IgD-negative memory B cell (primary cell): ENCODE data around the gene TRPM3. TPM values are rescaled to one million over a fixed set of nuclear protein-coding genes. Genes with fewer than 3 reads are reported as not detected.
"Not testable (repeated sequence)": the region's sequence is repeated elsewhere in the genome, so short reads cannot be mapped to it uniquely, and the experiment has no call there.

Experiments
- H3K27ac Mint-ChIP-seq, 3 donors: one replicate each; pipeline ENCODE4 v1.8.0; 2020 to 2022; ENCODE audit warnings: mild to moderate bottlenecking in 3 of 3, mixed read lengths in 3 of 3, moderate library complexity in 1 of 3
- H3K27me3 Mint-ChIP-seq: one replicate; pipeline ENCODE4 v1.8.0; 2021; ENCODE audit warnings: mixed read lengths
- H3K36me3 Mint-ChIP-seq: one replicate; pipeline ENCODE4 v1.8.0; 2020; ENCODE audit warnings: mild to moderate bottlenecking, mixed read lengths
- H3K4me1 Mint-ChIP-seq, 3 donors: one replicate each; pipeline ENCODE4 v1.8.0; 2020 to 2022; ENCODE audit warnings: mixed read lengths in 3 of 3, mild to moderate bottlenecking in 1 of 3
- H3K4me3 Mint-ChIP-seq, 4 donors: one replicate each; pipeline ENCODE4 v1.8.0; 2020 to 2022; ENCODE audit warnings: mild to moderate bottlenecking in 4 of 4, mixed read lengths in 4 of 4, moderate library complexity in 3 of 4
- H3K9me3 Mint-ChIP-seq, 3 donors: one replicate each; pipeline ENCODE4 v1.8.0; 2020 to 2021; ENCODE audit warnings: mixed read lengths in 3 of 3, mild to moderate bottlenecking in 1 of 3
- polyA plus RNA-seq: library from polyadenylated mRNA; unstranded; fragments of 300-500 nt; fragmentation: Illumina TruSeq; gene quantifications from one replicate; pipeline ENCODE4 v1.2.3, GENCODE V29; 2021

The TRPM3 gene
- polyA plus RNA-seq, 1 donor from 2014 or later: not detected

DNA sequence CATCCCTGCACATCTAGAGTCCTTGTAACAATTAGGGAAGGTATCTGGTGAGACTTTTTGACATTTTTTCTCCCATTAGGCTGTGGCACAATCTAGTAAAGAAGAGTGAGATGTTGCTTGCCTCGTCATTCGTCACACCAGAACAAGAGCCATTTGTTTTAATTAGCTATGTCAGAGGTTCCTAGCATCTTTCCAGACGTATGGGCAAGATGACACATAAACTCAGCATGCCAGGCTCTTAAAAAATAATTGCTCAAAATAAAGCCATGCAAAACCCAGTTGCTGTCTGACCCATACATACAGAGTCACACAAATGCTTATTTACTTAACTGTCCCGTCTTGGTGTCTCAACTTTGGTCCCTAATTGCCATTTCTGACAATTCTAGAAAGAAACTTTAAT lies 125.9 kb downstream of the TRPM3 start:
- Mint-ChIP-seq H3K4me1 (no peaks in the 10 kb centered on the region), H3K4me3 (no peak overlapping the region), H3K9me3 (peaks cover 0 to 4% (median under 1%) of the 10 kb centered on the region in 3 donors), H3K36me3 (no peaks in the 10 kb centered on the region), H3K27me3 (peaks cover 3% of the 10 kb centered on the region), H3K27ac (no peak overlapping the region)

DNA sequence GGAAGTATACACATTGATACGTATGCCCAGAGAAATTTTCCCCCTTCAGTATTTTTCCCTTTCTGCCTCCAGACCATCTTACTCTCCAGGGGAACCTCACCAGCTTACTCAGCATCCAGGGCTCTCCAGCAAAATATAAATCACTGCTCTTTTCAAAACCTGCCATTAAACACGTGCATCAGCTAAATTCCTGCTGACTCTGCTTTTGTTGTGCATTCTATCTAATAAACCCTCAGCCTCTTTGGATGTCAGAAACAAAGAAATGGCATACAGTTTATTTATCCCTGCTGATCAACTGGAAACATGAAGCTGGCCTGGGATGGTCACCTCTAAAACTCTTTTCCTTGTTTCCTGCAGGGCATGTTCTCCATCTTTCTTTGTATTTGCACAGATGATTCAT lies 126.8 kb downstream of the TRPM3 start:
- H3K36me3 Mint-ChIP-seq: no peaks in the 10 kb centered on the region
- H3K27me3 Mint-ChIP-seq: peaks cover 3% of the 10 kb centered on the region
- peaks cover 0 to 4% (median 0%) of the 10 kb centered on the region in 3 donors for H3K9me3 Mint-ChIP-seq
- no peak overlapping the region for H3K4me3 Mint-ChIP-seq
- H3K4me1 Mint-ChIP-seq: no peaks in the 10 kb centered on the region
- H3K27ac Mint-ChIP-seq: no peak overlapping the region

DNA sequence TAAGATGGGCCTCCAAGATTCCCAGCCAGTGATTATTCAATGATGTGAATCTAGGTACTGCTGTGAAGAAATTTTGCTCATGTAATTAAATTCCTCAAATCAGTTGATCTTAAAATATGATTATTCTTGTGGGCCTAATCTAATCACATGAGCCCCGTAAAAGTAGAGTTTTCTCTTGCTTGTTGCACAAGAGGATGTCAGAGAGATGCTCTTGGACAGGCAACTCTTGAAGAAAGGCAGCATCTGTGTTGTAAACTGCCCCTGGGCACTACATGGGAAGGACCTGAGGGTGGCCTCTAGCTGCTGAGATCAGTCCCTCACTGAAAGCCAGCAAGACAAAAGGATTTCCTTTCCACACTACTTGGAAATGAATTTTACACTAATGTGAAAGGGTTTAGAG lies 132.9 kb downstream of the TRPM3 start:
- H3K4me1 Mint-ChIP-seq: no peaks in the 10 kb centered on the region
- H3K9me3 Mint-ChIP-seq: peaks cover 0 to 4% (median 0%) of the 10 kb centered on the region in 3 donors

DNA sequence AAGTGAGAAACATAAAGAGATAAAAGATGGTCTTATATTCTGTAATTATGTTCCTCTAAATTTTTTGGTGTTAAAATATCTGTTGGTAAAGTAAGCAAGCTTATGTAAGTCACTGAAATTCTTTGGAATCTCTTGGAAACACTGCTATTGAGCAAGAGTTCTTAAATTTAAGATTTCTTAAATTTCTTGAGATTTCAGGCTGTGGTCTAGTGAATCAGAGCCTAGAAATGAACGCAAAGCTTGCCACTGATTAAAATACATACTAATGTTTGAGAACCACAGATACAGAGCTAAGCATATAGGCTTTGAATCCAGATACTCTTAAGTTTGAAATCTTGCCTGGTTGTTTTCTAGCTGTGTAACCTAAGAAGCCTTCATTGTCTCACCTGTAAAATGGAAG lies 133.4 kb downstream of the TRPM3 start:
- H3K9me3 Mint-ChIP-seq: peaks cover 0 to 4% (median 3%) of the 10 kb centered on the region in 3 donors
- no peaks in the 10 kb centered on the region for H3K36me3 Mint-ChIP-seq
- H3K4me1 Mint-ChIP-seq: no peaks in the 10 kb centered on the region
- no peak overlapping the region for H3K27ac Mint-ChIP-seq
- peaks cover 2% of the 10 kb centered on the region for H3K27me3 Mint-ChIP-seq
- no peak overlapping the region for H3K4me3 Mint-ChIP-seq

More for the DNA sequence above, 132.9 kb downstream of the TRPM3 start:
- H3K4me3 Mint-ChIP-seq: no peak overlapping the region
- no peak overlapping the region for H3K27ac Mint-ChIP-seq
- no peaks in the 10 kb centered on the region for H3K27me3 Mint-ChIP-seq
- H3K36me3 Mint-ChIP-seq: no peaks in the 10 kb centered on the region

DNA sequence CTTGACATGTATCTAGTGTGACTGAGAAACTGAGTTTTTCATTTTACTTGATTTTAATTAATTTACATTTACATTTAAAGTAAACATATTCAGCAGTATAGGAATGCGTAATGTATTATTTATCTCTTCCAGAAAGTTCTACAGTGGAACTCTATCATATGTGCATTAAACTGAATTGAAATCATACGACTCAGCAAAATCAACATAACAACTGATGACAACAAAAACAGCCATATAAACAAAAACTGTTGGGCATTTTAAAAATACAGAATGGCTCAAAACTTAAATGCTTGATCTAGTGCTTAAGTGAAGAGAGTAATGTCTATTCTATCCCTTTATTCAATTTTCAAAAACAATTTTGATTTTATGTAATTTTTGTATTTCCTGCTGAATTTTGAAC lies 134.4 kb downstream of the TRPM3 start:
- no peak overlapping the region for H3K27ac Mint-ChIP-seq
- no peaks in the 10 kb centered on the region for H3K4me1 Mint-ChIP-seq
- H3K27me3 Mint-ChIP-seq: peaks cover 2% of the 10 kb centered on the region
- no peaks in the 10 kb centered on the region for H3K36me3 Mint-ChIP-seq
- peaks cover 0 to 5% (median 4%) of the 10 kb centered on the region in 3 donors for H3K9me3 Mint-ChIP-seq
- H3K4me3 Mint-ChIP-seq: no peak overlapping the region

DNA sequence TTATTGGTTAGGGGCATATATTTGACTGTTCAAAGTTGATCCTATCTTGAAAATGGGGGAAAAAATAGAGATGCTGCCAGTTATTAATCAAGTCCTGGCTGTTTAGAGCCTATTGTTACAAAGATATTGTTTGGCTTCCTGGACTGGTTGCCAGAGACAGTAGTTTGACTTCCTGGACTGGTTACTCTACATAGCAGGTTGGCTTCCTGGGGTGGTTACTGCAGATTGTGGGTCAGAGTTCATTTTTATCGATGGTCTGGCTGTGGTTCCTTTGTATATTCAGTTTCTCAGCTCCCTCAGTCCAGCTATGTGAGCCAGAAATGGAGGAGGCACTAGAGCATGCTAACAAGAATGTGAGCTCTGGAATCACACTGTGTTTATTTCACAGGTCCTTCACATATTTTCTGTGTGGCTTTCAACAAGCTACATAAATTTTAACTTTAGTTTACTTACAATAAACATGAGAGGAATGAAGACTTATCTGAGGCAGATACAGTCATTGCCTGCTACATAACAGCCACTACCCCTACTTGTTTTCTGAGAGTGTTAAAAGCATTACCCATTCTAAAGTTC lies 137.6 kb downstream of the TRPM3 start:
- H3K4me3 Mint-ChIP-seq: no peak overlapping the region
- no peak overlapping the region for H3K27ac Mint-ChIP-seq
- peaks cover 0 to 5% (median 4%) of the 10 kb centered on the region in 3 donors for H3K9me3 Mint-ChIP-seq
- no peaks in the 10 kb centered on the region for H3K4me1 Mint-ChIP-seq
- H3K36me3 Mint-ChIP-seq: no peaks in the 10 kb centered on the region
- H3K27me3 Mint-ChIP-seq: peaks cover 2% of the 10 kb centered on the region

DNA sequence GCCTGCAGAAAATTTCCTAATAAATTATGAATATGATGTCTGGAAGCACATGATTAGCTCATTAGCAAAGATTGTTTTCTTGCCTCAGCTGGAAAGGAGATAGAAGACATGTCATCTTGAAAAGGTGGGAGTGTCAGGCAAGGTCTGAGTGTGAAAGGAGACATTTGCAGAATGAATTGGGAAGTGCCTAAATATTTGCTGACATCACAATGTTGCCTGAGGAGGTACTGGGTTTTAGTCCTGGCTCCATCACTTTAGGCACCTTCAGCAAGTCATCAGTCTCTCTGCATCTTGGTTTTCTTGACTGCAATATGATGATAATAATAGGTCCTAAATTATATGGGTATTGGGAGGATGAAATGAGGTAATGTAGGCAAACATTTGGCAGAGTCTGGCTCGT lies 140.1 kb downstream of the TRPM3 start:
- no peaks in the 10 kb centered on the region for H3K36me3 Mint-ChIP-seq
- H3K27me3 Mint-ChIP-seq: peaks cover 2% of the 10 kb centered on the region
- no peaks in the 10 kb centered on the region for H3K4me1 Mint-ChIP-seq
- no peak overlapping the region for H3K4me3 Mint-ChIP-seq
- peaks cover 0 to 5% (median 4%) of the 10 kb centered on the region in 3 donors for H3K9me3 Mint-ChIP-seq
- H3K27ac Mint-ChIP-seq: no peak overlapping the region

DNA sequence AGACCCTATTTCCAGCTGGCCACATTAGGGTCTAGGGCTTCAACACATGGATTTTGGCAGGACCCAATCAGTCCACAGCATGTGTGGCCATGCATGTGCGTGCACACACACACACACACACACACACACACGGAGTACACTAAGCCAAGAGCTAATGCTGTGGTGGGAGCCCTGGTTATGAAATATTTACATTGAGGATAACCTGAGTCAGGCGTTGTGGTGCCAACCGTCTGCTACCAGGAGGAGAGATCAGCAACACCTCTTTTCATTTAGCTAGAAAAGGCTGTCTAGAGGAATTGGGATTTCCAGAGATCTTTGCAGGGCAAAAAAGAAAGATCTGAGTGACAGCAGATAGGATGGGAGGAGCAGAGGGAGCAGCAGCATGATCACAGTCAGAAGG lies 141.5 kb downstream of the TRPM3 start:
- no peaks in the 10 kb centered on the region for H3K36me3 Mint-ChIP-seq
- H3K4me3 Mint-ChIP-seq: no peak overlapping the region
- H3K27ac Mint-ChIP-seq: no peak overlapping the region
- H3K27me3 Mint-ChIP-seq: peaks cover 2% of the 10 kb centered on the region
- no peaks in the 10 kb centered on the region for H3K4me1 Mint-ChIP-seq
- H3K9me3 Mint-ChIP-seq: peaks cover 0 to 5% (median 4%) of the 10 kb centered on the region in 3 donors

DNA sequence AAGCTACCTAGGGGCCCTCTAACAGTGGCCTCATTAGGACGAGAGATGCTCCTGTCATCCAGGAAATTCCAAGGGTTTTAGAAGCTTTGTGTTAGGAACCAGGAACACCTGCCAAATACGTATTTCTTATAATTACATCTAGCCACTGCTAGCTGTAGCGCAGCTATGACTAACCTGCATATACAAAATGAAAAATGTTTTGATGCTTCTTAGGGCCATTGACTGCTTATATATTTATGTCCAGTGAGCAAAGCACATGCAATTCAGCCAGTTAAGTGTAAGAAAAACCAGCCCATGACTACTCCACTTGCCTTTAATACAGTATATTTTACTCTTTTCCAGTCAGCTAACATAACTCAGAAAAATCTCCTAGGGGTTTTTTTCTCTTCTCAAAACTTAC lies 143.3 kb downstream of the TRPM3 start:
- Mint-ChIP-seq H3K27ac (no peak overlapping the region), H3K4me1 (no peaks in the 10 kb centered on the region), H3K36me3 (no peaks in the 10 kb centered on the region), H3K27me3 (no peaks in the 10 kb centered on the region), H3K9me3 (peaks cover 0 to 2% (median 0%) of the 10 kb centered on the region in 3 donors), H3K4me3 (no peak overlapping the region)

DNA sequence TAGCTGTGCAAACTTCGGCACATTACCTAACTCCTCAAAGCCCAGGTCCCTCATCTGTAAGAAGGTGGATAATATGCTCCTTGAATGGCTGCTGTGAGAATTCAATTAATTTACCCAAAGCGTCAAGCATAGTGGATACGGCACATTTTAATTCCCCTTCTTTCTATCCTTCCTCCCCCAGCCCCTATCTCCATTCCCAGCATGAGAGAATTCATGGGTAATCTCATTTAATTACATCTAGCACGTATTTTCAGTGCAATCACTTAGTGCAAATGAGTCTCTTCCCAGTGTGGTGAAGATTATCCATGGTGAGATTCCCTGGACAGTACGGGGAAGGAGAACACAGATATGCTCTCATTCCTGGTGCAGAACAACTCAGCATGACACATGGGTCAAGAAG lies 145.6 kb downstream of the TRPM3 start:
- peak overlapping the region in 1 of 3 donors; percentile 58 for H3K27ac Mint-ChIP-seq
- H3K36me3 Mint-ChIP-seq: no peaks in the 10 kb centered on the region

DNA sequence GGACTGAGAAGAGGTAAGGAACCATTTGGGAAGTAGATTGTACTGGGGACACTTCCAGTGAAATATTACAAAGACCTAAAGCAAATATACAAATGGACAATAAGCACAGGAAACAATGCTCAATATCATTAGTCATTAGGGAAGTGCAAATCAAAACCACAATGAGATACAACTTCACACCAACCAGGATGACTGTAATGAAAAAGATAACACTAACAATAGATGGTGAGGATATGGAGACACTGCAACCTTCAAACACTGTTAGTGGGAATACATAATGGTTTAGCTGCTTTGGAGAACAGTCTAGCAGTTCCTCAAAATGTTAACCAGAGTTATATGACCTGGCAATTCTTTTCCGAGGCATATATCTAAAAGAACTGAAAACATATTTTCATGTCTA lies 149.7 kb downstream of the TRPM3 start:
- Mint-ChIP-seq H3K4me1 (no peaks in the 10 kb centered on the region), H3K9me3 (peaks cover 0 to 3% (median 0%) of the 10 kb centered on the region in 3 donors), H3K4me3 (no peak overlapping the region), H3K27ac (no peak overlapping the region), H3K36me3 (no peaks in the 10 kb centered on the region), H3K27me3 (no peaks in the 10 kb centered on the region)

More for the DNA sequence above, 145.6 kb downstream of the TRPM3 start:
- H3K9me3 Mint-ChIP-seq: peaks cover 0 to 3% (median 0%) of the 10 kb centered on the region in 3 donors
- H3K4me1 Mint-ChIP-seq: no peaks in the 10 kb centered on the region
- H3K27me3 Mint-ChIP-seq: no peaks in the 10 kb centered on the region
- H3K4me3 Mint-ChIP-seq: no peak overlapping the region

DNA sequence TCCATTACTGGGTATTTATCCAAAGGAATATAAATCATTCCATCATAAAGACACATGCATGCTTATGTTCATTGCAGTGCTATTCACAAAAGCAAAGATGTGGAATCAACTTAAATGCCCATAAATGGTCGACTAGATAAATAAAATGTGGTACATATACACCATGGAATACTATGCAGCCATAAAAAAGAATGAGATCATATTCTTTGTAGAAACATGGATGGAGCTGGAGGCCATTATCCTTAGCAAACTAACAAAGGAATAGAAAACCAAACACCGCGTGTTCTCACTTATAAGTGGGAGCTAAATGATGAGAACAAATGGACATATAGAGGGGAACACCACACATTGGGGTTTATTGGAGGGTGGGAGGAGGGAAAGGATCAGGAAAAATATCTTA lies 155.0 kb downstream of the TRPM3 start:
- H3K9me3 Mint-ChIP-seq, H3K27me3 Mint-ChIP-seq, H3K27ac Mint-ChIP-seq, H3K36me3 Mint-ChIP-seq, H3K4me3 Mint-ChIP-seq, H3K4me1 Mint-ChIP-seq: not testable (repeated sequence)

DNA sequence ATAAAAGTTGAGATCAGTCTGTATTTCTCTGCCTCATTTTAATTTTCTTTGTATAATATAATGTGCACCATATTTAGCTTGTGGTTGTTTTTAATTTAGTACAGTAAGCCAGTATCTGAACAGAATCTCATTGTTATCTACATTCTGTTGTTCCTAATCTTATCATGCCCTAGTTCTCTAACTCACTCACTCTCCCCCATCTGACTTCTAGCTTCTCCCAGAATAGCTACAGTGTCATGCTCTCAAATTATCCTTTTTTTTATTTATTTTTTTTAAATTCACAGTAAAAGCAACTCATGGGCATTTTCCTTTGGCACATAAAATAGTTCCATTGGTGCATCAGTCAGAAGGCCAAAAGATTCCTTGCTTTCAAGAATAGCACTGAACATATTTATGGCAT lies 156.6 kb downstream of the TRPM3 start:
- no peaks in the 10 kb centered on the region for H3K9me3 Mint-ChIP-seq
- H3K4me1 Mint-ChIP-seq: no peaks in the 10 kb centered on the region
- H3K27me3 Mint-ChIP-seq: no peaks in the 10 kb centered on the region
- H3K36me3 Mint-ChIP-seq: no peaks in the 10 kb centered on the region
- H3K4me3 Mint-ChIP-seq: no peak overlapping the region
- peak overlapping the region in 1 of 3 donors; percentile 44 for H3K27ac Mint-ChIP-seq

DNA sequence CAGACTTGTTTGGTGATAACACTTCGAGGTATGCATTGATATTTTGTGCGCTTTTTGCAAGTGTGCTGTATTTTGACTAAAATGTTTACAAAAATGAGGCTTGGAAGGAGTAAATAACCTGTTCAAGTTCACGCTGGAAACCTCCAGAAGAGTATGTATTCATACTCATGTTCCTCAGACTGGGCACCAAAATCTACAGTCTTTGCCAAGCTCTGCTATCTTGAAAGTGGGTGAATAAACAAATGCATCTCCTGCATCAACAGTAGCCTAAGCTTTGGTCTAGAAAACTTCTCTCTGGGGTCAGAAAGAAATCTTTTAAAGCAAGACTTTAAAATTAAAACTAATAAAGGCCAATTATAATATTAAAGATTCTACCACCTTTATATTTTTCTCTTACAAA lies 157.9 kb downstream of the TRPM3 start:
- no peak overlapping the region for H3K27ac Mint-ChIP-seq
- H3K36me3 Mint-ChIP-seq: no peaks in the 10 kb centered on the region
- H3K27me3 Mint-ChIP-seq: no peaks in the 10 kb centered on the region
- no peaks in the 10 kb centered on the region for H3K9me3 Mint-ChIP-seq
- H3K4me1 Mint-ChIP-seq: no peaks in the 10 kb centered on the region
- H3K4me3 Mint-ChIP-seq: no peak overlapping the region

DNA sequence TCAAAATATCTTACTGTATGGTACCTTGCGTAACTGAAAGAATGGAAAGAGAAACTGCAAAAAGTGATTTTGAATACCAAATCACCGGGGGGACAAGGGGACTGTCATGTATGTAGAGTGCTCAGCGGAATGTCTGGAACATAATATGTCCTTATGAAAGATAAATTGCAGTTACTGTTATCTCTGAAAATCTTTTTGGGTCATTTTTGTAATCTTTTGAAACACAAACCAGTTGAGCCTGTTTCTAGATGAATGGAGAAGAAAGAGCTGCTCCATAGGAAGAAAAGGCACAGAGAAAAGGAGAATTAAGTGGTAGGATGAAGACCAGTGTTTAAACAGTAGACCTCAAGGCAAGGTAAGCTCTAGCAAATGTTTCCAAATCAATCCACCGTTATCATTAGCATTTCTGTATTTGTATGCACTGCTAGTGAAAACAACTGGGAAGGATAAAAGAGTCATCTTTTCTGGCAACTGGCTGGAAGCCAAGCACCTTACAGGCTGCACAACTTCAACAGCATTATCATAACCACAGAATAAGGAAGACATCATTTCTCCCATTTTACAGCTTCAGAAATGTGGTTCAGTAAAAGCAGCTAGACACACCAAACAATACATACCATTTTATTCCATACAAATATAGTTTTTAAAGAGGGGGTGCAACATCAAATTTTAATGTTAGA lies 158.5 kb downstream of the TRPM3 start:
- no peak overlapping the region for H3K27ac Mint-ChIP-seq
- H3K27me3 Mint-ChIP-seq: no peaks in the 10 kb centered on the region
- H3K4me1 Mint-ChIP-seq: no peaks in the 10 kb centered on the region
- no peak overlapping the region for H3K4me3 Mint-ChIP-seq
- H3K9me3 Mint-ChIP-seq: no peaks in the 10 kb centered on the region
- H3K36me3 Mint-ChIP-seq: no peaks in the 10 kb centered on the region

DNA sequence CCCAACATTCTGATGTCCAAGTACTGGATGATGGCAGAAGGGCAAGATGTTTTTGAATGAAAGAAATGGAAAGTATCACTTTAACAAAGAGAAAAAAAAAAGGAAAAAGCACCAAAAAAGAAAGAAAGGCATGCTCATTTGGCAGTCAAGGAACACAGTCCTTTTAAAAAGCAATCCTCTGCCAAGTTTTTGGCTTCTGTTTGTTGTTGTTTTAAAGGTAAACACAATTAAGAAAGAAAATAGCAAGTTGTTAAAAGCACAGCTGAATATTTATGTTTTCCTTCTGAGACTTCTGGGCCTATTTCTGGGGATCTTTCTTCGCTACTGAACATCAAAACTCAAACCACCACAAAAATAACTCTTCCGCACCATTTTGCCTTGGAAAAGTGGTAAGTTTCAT lies 162.1 kb downstream of the TRPM3 start:
- Mint-ChIP-seq H3K27me3 (no peaks in the 10 kb centered on the region), H3K9me3 (no peaks in the 10 kb centered on the region), H3K4me3 (no peak overlapping the region), H3K4me1 (no peaks in the 10 kb centered on the region), H3K36me3 (no peaks in the 10 kb centered on the region), H3K27ac (no peak overlapping the region)
